OCI-LY1 (cell line): Measurements from ENCODE around the gene MAP3K4.

ENCODE experiments used
- H2AFZ ChIP-seq: fragments of 200-600 bp; sonication (generic), shearing (Covaris generic); 2 replicates; pipeline ENCODE4 v1.6.0; 2014; ENCODE audit warnings: antibody characterized with exemption, mild to moderate bottlenecking, low read length
- H3F3A ChIP-seq: fragments of 200-600 bp; sonication (generic), shearing (Covaris generic); 2 replicates; pipeline ENCODE4 v1.6.0; 2014; ENCODE audit warnings: mild to moderate bottlenecking, antibody characterized with exemption, low read length, moderate library complexity; ENCODE audit not compliant: insufficient read depth
- H3K27ac ChIP-seq: fragments of 200-600 bp; sonication (generic); 2 replicates; pipeline ENCODE4 v1.5.1; 2014; ENCODE audit warnings: low read length, mixed run types, mild to moderate bottlenecking, low read depth; ENCODE audit not compliant: poor library complexity, severe bottlenecking
- H3K27me3 ChIP-seq: fragments of 200-600 bp; sonication (generic); 2 replicates; pipeline ENCODE4 v1.6.0; 2014; ENCODE audit warnings: antibody characterized with exemption, mild to moderate bottlenecking, low read length, moderate library complexity; ENCODE audit not compliant: insufficient read depth
- H3K36me3 ChIP-seq: fragments of 200-600 bp; sonication (generic); 2 replicates; pipeline ENCODE4 v1.6.1; 2014; ENCODE audit warnings: mild to moderate bottlenecking, antibody characterized with exemption, low read length, moderate library complexity, mixed read lengths; ENCODE audit not compliant: insufficient read depth
- H3K4me1 ChIP-seq: fragments of 200-600 bp; sonication (generic); 2 replicates; pipeline ENCODE4 v1.5.1; 2014; ENCODE audit warnings: mild to moderate bottlenecking, low read length, moderate library complexity; ENCODE audit not compliant: insufficient read depth, severe bottlenecking
- H3K4me2 ChIP-seq: fragments of 200-600 bp; sonication (generic), shearing (Covaris generic); 2 replicates; pipeline ENCODE4 v1.6.1; 2014; ENCODE audit warnings: low read length
- H3K4me3 ChIP-seq: fragments of 200-600 bp; sonication (generic); 2 replicates; pipeline ENCODE4 v1.5.1; 2014; ENCODE audit warnings: low read length, low read depth, mild to moderate bottlenecking, mixed read lengths; ENCODE audit not compliant: poor library complexity, severe bottlenecking
- H3K79me2 ChIP-seq: fragments of 200-600 bp; shearing (Covaris generic); 2 replicates; pipeline ENCODE4 v1.6.1; 2016; ENCODE audit warnings: mixed run types, low read length, mixed read lengths; ENCODE audit not compliant: insufficient read depth
- H3K9ac ChIP-seq: fragments of 200-600 bp; sonication (generic), shearing (Covaris generic); 2 replicates; pipeline ENCODE4 v1.6.1; 2014; ENCODE audit warnings: mild to moderate bottlenecking, low read length, mixed read lengths
- H3K9me2 ChIP-seq: fragments of 200-600 bp; sonication (generic), shearing (Covaris generic); 2 replicates; pipeline ENCODE4 v1.6.1; 2014; ENCODE audit warnings: low read depth, mild to moderate bottlenecking, low read length, mixed read lengths
- H3K9me3 ChIP-seq: fragments of 200-600 bp; shearing (Covaris generic); 2 replicates; pipeline ENCODE4 v1.6.1; 2014; ENCODE audit warnings: low read length, mixed read lengths
- H4K20me1 ChIP-seq: fragments of 200-600 bp; sonication (generic), shearing (Covaris generic); 2 replicates; pipeline ENCODE4 v1.6.0; 2016; ENCODE audit warnings: mild to moderate bottlenecking, low read length; ENCODE audit not compliant: insufficient read depth
- CTCF ChIP-seq: fragments of 200-600 bp; sonication (generic), shearing (Covaris generic); IDR thresholded peaks from 2 replicates; pipeline ENCODE4 v1.5.1; 2017; ENCODE audit warnings: mild to moderate bottlenecking, antibody characterized with exemption, low read length, moderate library complexity, mixed read lengths
- EZH2 ChIP-seq: fragments of 200-600 bp; sonication (generic), shearing (Covaris generic); IDR thresholded peaks from 2 replicates; pipeline ENCODE4 v1.8.0; 2017; ENCODE audit warnings: borderline replicate concordance, mixed run types, mild to moderate bottlenecking, antibody characterized with exemption, low read length, moderate library complexity, mixed read lengths

Gene MAP3K4

GRCh38 chr6:161035981-161036263 is 44.4 kb downstream of the MAP3K4 start:
- Histone ChIP-seq H3K9me3 (no peaks in the 10 kb centered on the region), H3K9ac (no peak overlapping the region), H3K9me2 (no peaks in the 10 kb centered on the region), H3K4me3 (no peak overlapping the region), H2AFZ (no peak overlapping the region), H3K27ac (no peak overlapping the region), H3K79me2 (0 out of 2 replicates have a peak, but pooled peaks cover under 1% of the 10 kb centered on the region), H4K20me1 (no peaks in the 10 kb centered on the region), H3F3A (no peaks in the 10 kb centered on the region), H3K36me3 (peaks cover 13% of the 10 kb centered on the region; the same call in 1 of the 2 replicates), H3K4me2 (no peak overlapping the region), H3K4me1 (peaks cover 23% of the 10 kb centered on the region), H3K27me3 (no peaks in the 10 kb centered on the region)
- no peak for TF ChIP-seq CTCF
- no peak for TF ChIP-seq EZH2

- H3K9me2 ChIP-seq = no peaks in the 10 kb centered on the region
- no peaks in the 10 kb centered on the region for H4K20me1 ChIP-seq
- H2AFZ ChIP-seq = no peak overlapping the region
- H3F3A ChIP-seq = no peaks in the 10 kb centered on the region
- H3K9me3 ChIP-seq = no peaks in the 10 kb centered on the region
- no peaks in the 10 kb centered on the region for H3K27me3 ChIP-seq
- peaks cover 17% of the 10 kb centered on the region for H3K4me1 ChIP-seq
- no peaks in the 10 kb centered on the region for H3K79me2 ChIP-seq
- H3K36me3 ChIP-seq = peaks cover 13% of the 10 kb centered on the region; the same call in 1 of the 2 replicates
- H3K4me3 ChIP-seq = no peak overlapping the region
- H3K9ac ChIP-seq = no peak overlapping the region
- no peak overlapping the region for H3K4me2 ChIP-seq
- H3K27ac ChIP-seq = no peak overlapping the region
- TF ChIP-seq EZH2 (no peak), CTCF (no peak)
These were observed 46.3 kb downstream of the MAP3K4 start for GRCh38 chr6:161037873-161038228.

- Histone ChIP-seq H3K9me3 (no peaks in the 10 kb centered on the region), H3K27me3 (no peaks in the 10 kb centered on the region), H3K36me3 (peaks cover 13% of the 10 kb centered on the region; the same call in 1 of the 2 replicates), H2AFZ (no peak overlapping the region), H3K4me1 (peaks cover 13% of the 10 kb centered on the region), H3K79me2 (no peaks in the 10 kb centered on the region), H3K27ac (no peak overlapping the region), H3K4me3 (no peak overlapping the region), H3K9ac (no peak overlapping the region), H4K20me1 (no peaks in the 10 kb centered on the region), H3K4me2 (no peak overlapping the region), H3K9me2 (no peaks in the 10 kb centered on the region), H3F3A (no peaks in the 10 kb centered on the region)
- TF ChIP-seq EZH2 = no peak
- TF ChIP-seq CTCF = no peak
These were observed 46.9 kb downstream of the MAP3K4 start for GRCh38 chr6:161038229-161039031.
